Thoracic aorta (tissue), 2 donors: ENCODE measurements around the gene COMMD10. TPM values are rescaled to one million over a fixed set of nuclear protein-coding genes. Genes with fewer than 3 reads are reported as not detected.

Source experiments
- ATAC-seq: fragments of 150-250 bp; one replicate; pipeline ENCODE4 v1.8.0; 2017; ENCODE audit warnings: low read depth; ENCODE audit not compliant: insufficient number of reproducible peaks, low FRiP score
- DNase-seq: peaks from one replicate; pipeline ENCODE4 v3.0.0-alpha.2; 2020; ENCODE audit warnings: low spot score
- H3K27ac ChIP-seq, 2 donors: fragments of 200-600 bp; sonication (generic); 1 replicate in 1 of 2; 2 replicates in 1 of 2; pipeline ENCODE4 v1.5.1; 2016; ENCODE audit warnings: mild to moderate bottlenecking in 2 of 2, moderate library complexity in 2 of 2
- H3K27me3 ChIP-seq: fragments of 200-600 bp; sonication (generic); replicated peaks from 2 replicates; pipeline ENCODE4 v1.6.0; 2016; ENCODE audit warnings: mild to moderate bottlenecking; ENCODE audit not compliant: insufficient read depth
- H3K36me3 ChIP-seq: fragments of 200-600 bp; sonication (generic); one replicate; pipeline ENCODE4 v1.5.1; 2016
- H3K4me1 ChIP-seq, 2 donors: fragments of 200-600 bp; sonication (generic); 1 replicate in 1 of 2; 2 replicates in 1 of 2; pipeline versions ENCODE4 v1.5.1 to v1.6.0; 2016; ENCODE audit warnings: low read depth in 2 of 2, mild to moderate bottlenecking in 1 of 2; ENCODE audit not compliant: control insufficient read depth in 1 of 2
- H3K4me3 ChIP-seq: fragments of 200-600 bp; sonication (generic); 2 replicates; pipeline ENCODE4 v1.5.1; 2016; ENCODE audit warnings: mild to moderate bottlenecking
- H3K9me3 ChIP-seq: fragments of 200-600 bp; sonication (generic); 2 replicates; pipeline ENCODE4 v1.5.1; 2016
- CTCF ChIP-seq: fragments of 200-600 bp; sonication (generic); IDR thresholded peaks from one replicate; pipeline ENCODE4 v1.5.1; 2019; ENCODE audit warnings: antibody characterized with exemption
- total RNA-seq, 2 donors: library from RNA; depleted of rRNA; stranded (reverse); fragments of >200 nt; gene quantifications; one replicate each; pipeline versions ENCODE4 v1.1.0 to v1.2.3, GENCODE V29; 2016

COMMD10 gene
- total RNA-seq, 2 donors from 2014 or later = 12.6 to 21.6 TPM

- ATAC-seq (no peak), DNase-seq (no peak)
- Histone ChIP-seq H3K27me3 (no peaks in the 10 kb centered on the region), H3K4me3 (no peak overlapping the region), H3K36me3 (no peaks in the 10 kb centered on the region), H3K4me1 (no peaks in the 10 kb centered on the region), H3K27ac (no peak overlapping the region), H3K9me3 (no peaks in the 10 kb centered on the region)
- TF ChIP-seq CTCF = no peak
These were observed 91.3 kb downstream of the COMMD10 start for GRCh38 chr5:116176121-116176520.

GRCh38 chr5:116178925-116179324 is 94.1 kb downstream of the COMMD10 start:
- ATAC-seq (no peak), DNase-seq (no peak)
- Histone ChIP-seq H3K36me3 (no peaks in the 10 kb centered on the region), H3K4me1 (no peaks in the 10 kb centered on the region), H3K4me3 (no peak overlapping the region), H3K9me3 (no peaks in the 10 kb centered on the region), H3K27ac (no peak overlapping the region), H3K27me3 (no peaks in the 10 kb centered on the region)
- no peak for TF ChIP-seq CTCF

- Histone ChIP-seq H3K4me3 (no peak overlapping the region), H3K9me3 (no peaks in the 10 kb centered on the region), H3K27me3 (no peaks in the 10 kb centered on the region), H3K36me3 (no peaks in the 10 kb centered on the region), H3K4me1 (no peaks in the 10 kb centered on the region), H3K27ac (no peak overlapping the region)
- DNase-seq (no peak), ATAC-seq (no peak)
- TF ChIP-seq CTCF = no peak
These were observed 124.3 kb downstream of the COMMD10 start for GRCh38 chr5:116209166-116209565.

- H3K4me3 ChIP-seq = no peak overlapping the region
- no peaks in the 10 kb centered on the region for H3K36me3 ChIP-seq
- H3K4me1 ChIP-seq = no peaks in the 10 kb centered on the region
- H3K27me3 ChIP-seq = no peaks in the 10 kb centered on the region
- H3K27ac ChIP-seq = no peak overlapping the region
- no peak for ATAC-seq
- no peaks in the 10 kb centered on the region for H3K9me3 ChIP-seq
- no peak for DNase-seq
- TF ChIP-seq CTCF = no peak
These were observed 127.4 kb downstream of the COMMD10 start for GRCh38 chr5:116212225-116212624.

GRCh38 chr5:116216246-116216645 is 131.4 kb downstream of the COMMD10 start:
- no peaks in the 10 kb centered on the region for H3K27me3 ChIP-seq
- H3K4me3 ChIP-seq = no peak overlapping the region
- DNase-seq = no peak
- H3K4me1 ChIP-seq = no peaks in the 10 kb centered on the region
- ATAC-seq = no peak
- no peak overlapping the region for H3K27ac ChIP-seq
- no peaks in the 10 kb centered on the region for H3K36me3 ChIP-seq
- H3K9me3 ChIP-seq = no peaks in the 10 kb centered on the region
- TF ChIP-seq CTCF = no peak
